ENCODE results near the gene JAG1. TPM values are rescaled to one million over a fixed set of nuclear protein-coding genes. Genes with fewer than 3 reads are reported as not detected.

Gene JAG1
- polyA plus RNA-seq, 3 donors, result 0.70 to 6.8 (median 0.85) TPM

- TF ChIP-seq CTCF (IDR thresholded peaks at IDR 0.05), result no peak
- H3K27ac ChIP-seq (ENCODE audit: low read depth in 1 of 2, low read length in 2 of 2), result no peak overlapping the region
- no peaks in the 10 kb centered on the region for H3K79me2 ChIP-seq (ENCODE audit: insufficient read depth, low read length)
- H3K27me3 ChIP-seq (ENCODE audit: control insufficient read depth in 2 of 2, insufficient read depth in 2 of 2, low read length in 2 of 2), result no peaks in the 10 kb centered on the region
- intact Hi-C loops (cut with micrococcal nuclease), result no loop called here
- DNase-seq, result no peak
- no peak overlapping the region for H3K4me2 ChIP-seq (replicated peaks; ENCODE audit: extremely low read depth, low read length, poor library complexity, severe bottlenecking)
- peaks cover 0 to 3% (median 0%) of the 10 kb centered on the region in 7 donors for H3K9me3 Mint-ChIP-seq
- H2AFZ ChIP-seq (ENCODE audit: insufficient read depth, low read depth, low read length, poor library complexity, severe bottlenecking), result no peak overlapping the region
- no peak overlapping the region for H3K4me3 Mint-ChIP-seq
- H3K4me1 ChIP-seq (ENCODE audit: control insufficient read depth in 1 of 2, insufficient read depth in 2 of 2, low read length in 2 of 2), result peaks cover 11 to 14% of the 10 kb centered on the region in 2 donors
- peaks cover 17% of the 10 kb centered on the region for H3K4me1 Mint-ChIP-seq
- WGBS (ENCODE audit: insufficient coverage), result 100% methylated on average over 2 of the region's 7 CpGs
- H3K9me3 ChIP-seq (replicated peaks in 1 of 2; ENCODE audit: control insufficient read depth in 1 of 2, insufficient read depth in 1 of 2, low read length in 2 of 2), result no peaks in the 10 kb centered on the region
- H3K9ac ChIP-seq (ENCODE audit: insufficient read depth, low read length, poor library complexity, severe bottlenecking), result no peak overlapping the region
- H3K27me3 Mint-ChIP-seq (ENCODE audit: low read depth in 3 of 3), result peaks cover 3 to 19% (median 9%) of the 10 kb centered on the region in 3 donors
- peaks cover 78% of the 10 kb centered on the region for H4K20me1 ChIP-seq (ENCODE audit: insufficient read depth, low read length)
- peaks cover 65 to 67% of the 10 kb centered on the region in 2 donors for H3K36me3 Mint-ChIP-seq
- no peak overlapping the region for H3K27ac Mint-ChIP-seq
- H3K36me3 ChIP-seq (replicated peaks in 1 of 2; ENCODE audit: control insufficient read depth in 1 of 2, insufficient read depth in 2 of 2, low read length in 2 of 2), result peaks cover 20 to 23% of the 10 kb centered on the region in 2 donors
- no peak overlapping the region for H3K4me3 ChIP-seq (replicated peaks in 1 of 3; ENCODE audit: low read depth in 2 of 3, low read length in 3 of 3)
These were observed 8.7 kb downstream of the JAG1 start for GRCh38 chr20:10665027-10665561.

- no peaks in the 10 kb centered on the region for H3K79me2 ChIP-seq (ENCODE audit: insufficient read depth, low read length)
- Mint-ChIP-seq H3K9me3 (peaks cover 0 to 3% (median 0%) of the 10 kb centered on the region in 7 donors), H3K27ac (peak overlapping the region in 1 of 7 donors; percentile 35)
These were observed 10.0 kb downstream of the JAG1 start for GRCh38 chr20:10663756-10664155.

More at GRCh38 chr20:10663756-10664155, 10.0 kb downstream of the JAG1 start:
- no peak overlapping the region for H3K9ac ChIP-seq (ENCODE audit: insufficient read depth, low read length, poor library complexity, severe bottlenecking)
- peaks cover 20 to 33% of the 10 kb centered on the region in 2 donors for H3K36me3 ChIP-seq (replicated peaks in 1 of 2; ENCODE audit: control insufficient read depth in 1 of 2, insufficient read depth in 2 of 2, low read length in 2 of 2)
- no peak overlapping the region for H3K27ac ChIP-seq (ENCODE audit: low read depth in 1 of 2, low read length in 2 of 2)
- H3K4me3 ChIP-seq (replicated peaks in 1 of 3; ENCODE audit: low read depth in 2 of 3, low read length in 3 of 3), result no peak overlapping the region
- intact Hi-C loops (cut with micrococcal nuclease), result no loop called here
- H3K27me3 ChIP-seq (ENCODE audit: control insufficient read depth in 2 of 2, insufficient read depth in 2 of 2, low read length in 2 of 2), result no peaks in the 10 kb centered on the region
- 97% methylated on average over 5 of the region's 8 CpGs for WGBS (ENCODE audit: insufficient coverage)
- no peak overlapping the region for H3K4me3 Mint-ChIP-seq
- no peak for TF ChIP-seq CTCF (IDR thresholded peaks at IDR 0.05)
- peaks cover 11 to 14% of the 10 kb centered on the region in 2 donors for H3K4me1 ChIP-seq (ENCODE audit: control insufficient read depth in 1 of 2, insufficient read depth in 2 of 2, low read length in 2 of 2)
- H3K36me3 Mint-ChIP-seq, result peaks cover 70 to 71% of the 10 kb centered on the region in 2 donors
- peaks cover 3 to 19% (median 11%) of the 10 kb centered on the region in 3 donors for H3K27me3 Mint-ChIP-seq (ENCODE audit: low read depth in 3 of 3)
- DNase-seq, result no peak
- no peak overlapping the region for H3K4me2 ChIP-seq (replicated peaks; ENCODE audit: extremely low read depth, low read length, poor library complexity, severe bottlenecking)
- H2AFZ ChIP-seq (ENCODE audit: insufficient read depth, low read depth, low read length, poor library complexity, severe bottlenecking), result no peak overlapping the region
- H3K9me3 ChIP-seq (replicated peaks in 1 of 2; ENCODE audit: control insufficient read depth in 1 of 2, insufficient read depth in 1 of 2, low read length in 2 of 2), result no peaks in the 10 kb centered on the region
- H4K20me1 ChIP-seq (ENCODE audit: insufficient read depth, low read length), result peaks cover 65% of the 10 kb centered on the region
- peaks cover 17% of the 10 kb centered on the region for H3K4me1 Mint-ChIP-seq
